AG09319 (cell line): ENCODE measurements around the gene ST7.

Source experiments
- DNase-seq: peaks from one replicate; pipeline ENCODE4 v3.0.0-alpha.2; 2010; ENCODE audit warnings: low read depth; ENCODE audit errors: extremely low read depth
- CTCF ChIP-seq: IDR thresholded peaks from 2 replicates; pipeline ENCODE4 v1.5.1; 2011; ENCODE audit warnings: low read depth, mild to moderate bottlenecking, inconsistent platforms, low read length, moderate library complexity

Gene ST7

GRCh38 chr7:117047496-117047895, 94.2 kb downstream of the ST7 start:
- peak; percentile 70 for DNase-seq
- TF ChIP-seq CTCF: no peak

- no peak for DNase-seq
- no peak for TF ChIP-seq CTCF
These were observed 95.0 kb downstream of the ST7 start for GRCh38 chr7:117048114-117048866.

DNA sequence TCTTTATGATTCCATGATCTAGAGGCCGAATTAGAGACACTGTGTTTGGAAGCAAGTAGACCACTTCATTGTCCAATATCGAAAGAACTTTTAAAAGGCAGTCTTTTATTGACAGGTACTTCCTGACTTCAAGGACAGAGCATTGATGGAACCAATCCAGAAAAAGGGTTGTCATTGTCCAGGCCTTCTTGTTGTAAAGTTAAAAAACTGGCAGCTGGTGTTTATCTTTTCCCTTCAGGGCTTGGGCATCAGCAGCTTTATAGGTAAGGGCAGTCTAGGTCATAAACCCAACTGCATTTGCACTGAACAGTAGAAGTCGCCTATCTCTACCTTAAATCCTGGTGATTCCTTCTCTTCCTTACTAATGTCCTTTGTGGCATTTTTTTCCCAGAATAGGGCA, 95.6 kb downstream of the ST7 start:
- no peak for TF ChIP-seq CTCF
- DNase-seq: no peak

- TF ChIP-seq CTCF: no peak
- no peak for DNase-seq
These were observed 98.5 kb downstream of the ST7 start for GRCh38 chr7:117051808-117052207.

DNA sequence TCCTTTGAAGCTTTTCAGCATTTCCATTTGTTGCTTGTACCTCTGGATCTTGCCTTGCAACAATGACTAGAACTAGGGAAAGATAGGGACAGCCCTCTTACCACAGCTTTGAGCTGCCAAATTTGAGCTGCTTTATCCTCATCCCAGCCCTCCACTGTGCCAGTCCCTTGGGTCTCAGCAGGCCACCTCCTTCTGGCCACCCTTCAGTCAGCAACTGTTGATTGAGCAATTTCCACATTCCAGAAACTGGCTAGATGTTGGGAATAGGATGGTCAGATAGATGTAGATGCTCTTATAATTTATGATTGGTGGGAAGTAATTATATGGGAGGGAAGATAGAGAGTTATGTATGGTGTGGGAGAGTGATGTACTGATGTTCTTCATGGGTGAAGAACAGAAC, 100.1 kb downstream of the ST7 start:
- TF ChIP-seq CTCF: no peak

GRCh38 chr7:117061751-117062150, 108.5 kb downstream of the ST7 start:
- no peak for DNase-seq
- TF ChIP-seq CTCF: no peak

More for the DNA sequence above, 100.1 kb downstream of the ST7 start:
- no peak for DNase-seq

DNA sequence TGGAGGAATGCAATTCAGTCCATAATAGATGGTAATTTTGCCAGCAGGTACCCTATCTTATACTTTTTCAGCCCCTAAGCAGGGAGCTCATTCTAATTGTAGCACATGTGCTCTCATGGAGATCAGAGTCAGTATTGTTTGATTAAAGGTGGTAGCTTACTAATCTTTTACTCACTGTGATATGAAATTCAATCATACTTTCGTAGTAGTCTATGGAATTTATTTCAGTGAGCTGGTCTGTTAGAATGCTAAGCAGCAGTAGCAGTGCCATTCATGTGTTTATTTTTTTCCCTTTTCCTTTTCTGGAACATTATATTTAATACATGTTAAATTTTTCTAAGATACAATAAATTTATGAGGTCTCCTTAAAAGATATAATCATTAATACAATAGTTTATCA, 109.0 kb downstream of the ST7 start:
- TF ChIP-seq CTCF: no peak
- DNase-seq: no peak
